Measurements from ENCODE around the gene LGR4.

Gene LGR4

DNA sequence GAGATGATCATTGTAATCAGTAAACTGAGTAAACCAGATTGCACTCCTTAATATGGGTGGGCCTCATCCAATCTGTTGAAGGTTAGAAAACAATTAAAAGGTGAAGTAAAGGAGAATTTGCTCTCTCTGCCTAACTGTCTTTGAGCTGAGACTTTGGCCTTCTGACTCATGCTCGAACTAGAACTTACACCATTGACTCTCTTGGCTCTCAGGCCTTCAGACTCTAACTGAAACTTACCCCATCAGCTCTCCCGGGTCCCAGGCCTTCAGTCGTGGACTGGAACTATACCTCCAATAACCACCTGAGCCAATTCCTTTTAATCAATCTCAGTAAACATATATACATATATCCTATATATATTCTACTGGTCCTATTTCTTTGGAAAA, 34.0 kb downstream of the LGR4 start:
- Mint-ChIP-seq H3K36me3 (ENCODE audit: low read depth) (no peaks in the 10 kb centered on the region), H3K9me3 (no peaks in the 10 kb centered on the region), H3K4me1 (ENCODE audit: low read depth) (no peaks in the 10 kb centered on the region), H3K27me3 (peaks cover 6% of the 10 kb centered on the region), H3K4me3 (no peak overlapping the region), H3K27ac (no peak overlapping the region)
- no peak for DNase-seq

- no peaks in the 10 kb centered on the region for H3K9me3 Mint-ChIP-seq
- H3K27ac Mint-ChIP-seq = no peak overlapping the region
- no peaks in the 10 kb centered on the region for H3K4me1 Mint-ChIP-seq (ENCODE audit: low read depth)
- no peaks in the 10 kb centered on the region for H3K36me3 Mint-ChIP-seq (ENCODE audit: low read depth)
- no peak for DNase-seq
- H3K27me3 Mint-ChIP-seq = peaks cover 9% of the 10 kb centered on the region
- H3K4me3 Mint-ChIP-seq = no peak overlapping the region
These were observed 34.6 kb downstream of the LGR4 start for GRCh38 chr11:27437829-27438594.

GRCh38 chr11:27436916-27437315, 35.7 kb downstream of the LGR4 start:
- Mint-ChIP-seq H3K27me3 (peaks cover 9% of the 10 kb centered on the region), H3K27ac (no peak overlapping the region), H3K36me3 (ENCODE audit: low read depth) (no peaks in the 10 kb centered on the region), H3K9me3 (no peaks in the 10 kb centered on the region), H3K4me3 (no peak overlapping the region), H3K4me1 (ENCODE audit: low read depth) (no peaks in the 10 kb centered on the region)
- no peak for DNase-seq

- no peaks in the 10 kb centered on the region for H3K36me3 Mint-ChIP-seq (ENCODE audit: low read depth)
- peaks cover 4% of the 10 kb centered on the region for H3K27me3 Mint-ChIP-seq
- H3K9me3 Mint-ChIP-seq = no peaks in the 10 kb centered on the region
- no peak overlapping the region for H3K4me3 Mint-ChIP-seq
- H3K27ac Mint-ChIP-seq = no peak overlapping the region
- no peaks in the 10 kb centered on the region for H3K4me1 Mint-ChIP-seq (ENCODE audit: low read depth)
- no peak for DNase-seq
These were observed 38.8 kb downstream of the LGR4 start for GRCh38 chr11:27433742-27434141.

DNA sequence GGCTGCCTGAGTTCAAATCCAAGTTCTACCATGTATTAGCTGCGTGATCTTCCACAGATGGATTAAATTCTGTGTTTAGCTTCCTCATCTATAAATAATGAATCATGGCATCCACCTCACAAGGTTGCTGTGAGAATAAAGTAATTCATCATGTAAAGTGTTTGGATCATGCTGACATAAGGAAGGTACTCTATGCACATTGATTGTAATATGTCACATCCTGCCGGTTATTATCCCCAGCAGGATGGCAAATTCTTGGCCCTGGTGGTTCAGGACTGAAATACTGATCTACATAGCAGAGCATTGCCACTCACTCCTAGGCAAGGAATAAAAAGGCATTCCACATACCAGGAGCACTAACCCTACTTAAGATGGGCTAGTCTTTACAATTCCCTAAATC, 40.8 kb downstream of the LGR4 start:
- Mint-ChIP-seq H3K36me3 (ENCODE audit: low read depth) (no peaks in the 10 kb centered on the region), H3K9me3 (no peaks in the 10 kb centered on the region), H3K4me1 (ENCODE audit: low read depth) (no peaks in the 10 kb centered on the region), H3K27me3 (peaks cover 4% of the 10 kb centered on the region), H3K4me3 (no peak overlapping the region), H3K27ac (no peak overlapping the region)
- DNase-seq = no peak

- H3K4me1 Mint-ChIP-seq (ENCODE audit: low read depth) = no peaks in the 10 kb centered on the region
- no peaks in the 10 kb centered on the region for H3K36me3 Mint-ChIP-seq (ENCODE audit: low read depth)
- no peak overlapping the region for H3K27ac Mint-ChIP-seq
- DNase-seq = no peak
- peaks cover 4% of the 10 kb centered on the region for H3K27me3 Mint-ChIP-seq
- no peak overlapping the region for H3K4me3 Mint-ChIP-seq
- H3K9me3 Mint-ChIP-seq = no peaks in the 10 kb centered on the region
These were observed 42.7 kb downstream of the LGR4 start for GRCh38 chr11:27429761-27430393.

- Mint-ChIP-seq H3K27me3 (no peaks in the 10 kb centered on the region), H3K4me3 (no peak overlapping the region), H3K27ac (no peak overlapping the region), H3K36me3 (ENCODE audit: low read depth) (no peaks in the 10 kb centered on the region), H3K4me1 (ENCODE audit: low read depth) (no peaks in the 10 kb centered on the region), H3K9me3 (no peaks in the 10 kb centered on the region)
- no peak for DNase-seq
These were observed 45.2 kb downstream of the LGR4 start for GRCh38 chr11:27427183-27427980.

- H3K4me1 Mint-ChIP-seq (ENCODE audit: low read depth) = no peaks in the 10 kb centered on the region
- no peak for DNase-seq
- H3K4me3 Mint-ChIP-seq = no peak overlapping the region
- no peak overlapping the region for H3K27ac Mint-ChIP-seq
- H3K27me3 Mint-ChIP-seq = no peaks in the 10 kb centered on the region
- H3K36me3 Mint-ChIP-seq (ENCODE audit: low read depth) = no peaks in the 10 kb centered on the region
- H3K9me3 Mint-ChIP-seq = no peaks in the 10 kb centered on the region
These were observed 46.8 kb downstream of the LGR4 start for GRCh38 chr11:27425814-27426213.

DNA sequence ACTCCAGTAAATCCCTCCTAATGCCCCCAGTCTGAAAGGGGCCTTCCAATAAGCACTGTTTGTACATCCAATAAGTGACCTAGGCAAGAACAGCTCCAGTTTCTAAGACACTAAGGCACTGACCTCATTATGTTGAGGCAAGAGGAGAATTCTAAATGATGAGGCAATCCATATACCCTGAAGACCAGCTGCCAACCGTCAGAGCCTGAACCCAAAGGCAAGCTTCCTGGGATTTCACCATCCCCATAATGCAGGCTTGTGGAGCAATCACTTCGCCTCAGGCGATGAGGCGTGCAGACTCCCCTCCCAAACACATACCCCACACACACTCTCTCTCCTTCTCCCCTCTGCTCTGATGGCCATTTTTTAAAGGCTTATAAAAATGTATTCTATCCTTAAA, 49.5 kb downstream of the LGR4 start:
- Mint-ChIP-seq H3K9me3 (no peaks in the 10 kb centered on the region), H3K4me3 (no peak overlapping the region), H3K36me3 (ENCODE audit: low read depth) (no peaks in the 10 kb centered on the region), H3K27me3 (no peaks in the 10 kb centered on the region), H3K4me1 (ENCODE audit: low read depth) (no peaks in the 10 kb centered on the region), H3K27ac (no peak overlapping the region)
- DNase-seq = no peak

- Mint-ChIP-seq H3K36me3 (ENCODE audit: low read depth) (no peaks in the 10 kb centered on the region), H3K27me3 (peaks cover 2% of the 10 kb centered on the region), H3K4me1 (ENCODE audit: low read depth) (no peaks in the 10 kb centered on the region), H3K4me3 (no peak overlapping the region), H3K9me3 (no peaks in the 10 kb centered on the region), H3K27ac (no peak overlapping the region)
- DNase-seq = no peak
These were observed 50.6 kb downstream of the LGR4 start for GRCh38 chr11:27421819-27422494.

DNA sequence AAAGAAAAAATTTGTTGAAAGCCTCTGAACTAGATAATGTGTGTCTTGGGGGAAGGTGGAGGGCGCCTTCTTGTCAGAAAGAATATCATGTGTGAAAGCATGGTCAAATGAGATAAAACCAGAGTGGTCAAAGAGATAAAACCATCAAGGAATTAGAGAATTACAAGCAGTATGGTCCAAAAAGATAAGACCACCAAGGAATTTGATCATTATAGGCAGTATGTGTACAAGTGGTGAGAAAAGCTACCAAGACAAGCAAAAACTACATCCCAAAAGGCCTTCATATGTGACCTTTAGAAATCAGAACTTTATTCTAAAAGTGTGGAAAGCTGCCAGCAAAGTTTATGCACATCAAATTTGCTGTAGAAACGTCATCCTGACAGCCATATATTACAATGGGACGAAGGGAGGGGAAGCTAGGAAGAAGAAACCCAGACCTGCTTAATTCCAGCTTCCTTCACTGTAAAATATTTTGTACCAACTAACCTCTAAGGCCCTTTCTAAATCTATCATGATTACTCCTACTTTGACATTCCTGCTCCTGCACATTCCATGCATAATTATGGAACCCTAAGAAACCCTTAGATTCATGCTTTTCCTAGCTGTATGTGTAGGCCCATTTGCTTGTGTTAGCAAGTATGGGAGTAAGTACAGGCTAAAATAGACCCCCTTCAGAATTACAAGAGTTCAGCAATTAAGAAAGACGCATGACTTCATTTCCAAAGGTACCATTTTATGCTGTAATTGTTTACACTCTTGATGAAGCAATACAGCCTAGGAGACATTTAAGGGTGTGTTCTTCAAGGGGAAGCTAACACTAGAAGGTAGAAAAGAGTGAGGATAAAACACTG, 51.6 kb downstream of the LGR4 start:
- H3K9me3 Mint-ChIP-seq = no peaks in the 10 kb centered on the region
- H3K36me3 Mint-ChIP-seq (ENCODE audit: low read depth) = no peaks in the 10 kb centered on the region
- H3K4me3 Mint-ChIP-seq = no peak overlapping the region
- DNase-seq = no peak
- no peaks in the 10 kb centered on the region for H3K4me1 Mint-ChIP-seq (ENCODE audit: low read depth)
- peaks cover 6% of the 10 kb centered on the region for H3K27me3 Mint-ChIP-seq
- H3K27ac Mint-ChIP-seq = no peak overlapping the region

DNA sequence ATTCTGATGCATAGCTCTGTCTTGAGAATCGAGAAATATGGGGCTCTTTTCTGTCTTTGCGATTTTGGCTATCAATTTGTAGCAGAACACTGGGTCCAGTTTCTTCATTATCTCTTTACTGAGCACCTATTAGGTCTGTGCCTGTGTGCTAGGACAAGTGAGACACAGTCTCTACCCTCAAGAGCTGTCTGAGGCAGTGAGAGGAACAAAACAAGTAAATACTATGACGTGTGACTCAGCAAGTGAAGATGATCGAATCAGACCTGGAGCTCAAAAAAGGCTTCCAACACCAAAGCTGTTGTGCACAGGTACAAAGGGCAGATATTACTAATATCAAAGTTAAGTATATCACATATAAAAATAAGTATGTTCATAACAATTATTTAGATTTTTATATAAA, 52.4 kb downstream of the LGR4 start:
- no peaks in the 10 kb centered on the region for H3K9me3 Mint-ChIP-seq
- H3K4me3 Mint-ChIP-seq = no peak overlapping the region
- H3K36me3 Mint-ChIP-seq (ENCODE audit: low read depth) = no peaks in the 10 kb centered on the region
- DNase-seq = no peak
- peaks cover 6% of the 10 kb centered on the region for H3K27me3 Mint-ChIP-seq
- no peak overlapping the region for H3K27ac Mint-ChIP-seq
- H3K4me1 Mint-ChIP-seq (ENCODE audit: low read depth) = no peaks in the 10 kb centered on the region

DNA sequence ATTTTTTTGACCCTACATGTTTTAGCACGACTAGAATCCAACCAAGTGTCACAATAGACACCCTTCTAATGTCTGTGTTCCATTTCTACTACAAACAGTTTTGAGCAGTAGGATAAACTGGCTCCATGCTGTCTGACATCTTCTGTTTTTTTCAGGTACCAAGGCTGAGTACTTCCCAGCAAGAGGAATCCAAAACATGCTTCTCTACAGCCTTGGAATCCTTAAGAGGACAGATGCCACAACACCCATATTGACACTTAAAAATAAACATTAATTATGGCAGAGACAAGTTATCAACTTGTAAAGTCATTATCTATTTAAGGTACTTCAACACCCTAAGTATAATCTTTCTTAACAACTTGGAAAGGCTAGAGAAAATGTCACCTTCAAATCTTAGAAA, 54.2 kb downstream of the LGR4 start:
- Mint-ChIP-seq H3K9me3 (no peaks in the 10 kb centered on the region), H3K4me1 (ENCODE audit: low read depth) (no peaks in the 10 kb centered on the region), H3K4me3 (no peak overlapping the region), H3K36me3 (ENCODE audit: low read depth) (no peaks in the 10 kb centered on the region), H3K27me3 (peaks cover 6% of the 10 kb centered on the region), H3K27ac (no peak overlapping the region)
- DNase-seq = no peak

All from activated T-cell treated with anti-CD3 and anti-CD28 coated beads, Interleukin-2, amount 50 U/mL, for 24 hours (primary cell).